Caco-2 (cell line): ENCODE data around the gene CTAG1A. TPM values are rescaled to one million over a fixed set of nuclear protein-coding genes. Genes with fewer than 3 reads are reported as not detected.

ENCODE experiments used
- BruUV-seq: library from RNA; stranded (reverse); fragments of 400-500 nt; replicated peaks from 2 replicates; lab custom pipeline; 2021; lab: Mats Ljungman, UMichigan
- CTCF ChIA-PET: fragments of 300-600 bp; sonication (Branson Sonifier 250); formaldehyde crosslinking; loops from one replicate; lab custom pipeline; 2022; ENCODE audit warnings: antibody characterized with exemption; lab: Charles Lee
- POLR2A ChIA-PET: fragments of 300-600 bp; sonication (Branson Sonifier 250); formaldehyde crosslinking; loops from one replicate; lab custom pipeline; 2022; ENCODE audit warnings: antibody characterized with exemption; lab: Charles Lee
- DNase-seq, 2 experiments: peaks; one replicate each; pipeline versions ENCODE4 v3.0.0 to v3.0.0-alpha.2; 2020 to 2022
- H3K27me3 ChIP-seq: replicated peaks from 2 replicates; pipeline ENCODE4 v1.6.0; 2011; ENCODE audit warnings: low read length; ENCODE audit not compliant: control insufficient read depth, insufficient read depth
- H3K36me3 ChIP-seq: 2 replicates; pipeline ENCODE4 v1.5.1; 2011; ENCODE audit warnings: low read length; ENCODE audit not compliant: control insufficient read depth, insufficient read depth
- H3K4me1 ChIP-seq: fragments of 250-450 bp; sonication (Bioruptor Pico); 2 replicates; pipeline ENCODE4 v1.5.1; 2020; ENCODE audit warnings: mild to moderate bottlenecking
- H3K4me3 ChIP-seq: 2 replicates; pipeline ENCODE4 v1.5.1; 2011; ENCODE audit warnings: low read depth, mild to moderate bottlenecking, control low read depth, low read length
- H3K9me3 ChIP-seq: fragments of 250-450 bp; sonication (Bioruptor Pico); 2 replicates; pipeline ENCODE4 v1.5.1; 2020; ENCODE audit warnings: mild to moderate bottlenecking, moderate library complexity
- H3K27ac Mint-ChIP-seq: one replicate; pipeline ENCODE4 v1.8.0; 2022; ENCODE audit warnings: mixed read lengths; ENCODE audit not compliant: unreplicated experiment
- H3K27me3 Mint-ChIP-seq: one replicate; pipeline ENCODE4 v1.8.0; 2022; ENCODE audit warnings: mixed read lengths; ENCODE audit not compliant: insufficient read depth, unreplicated experiment
- H3K36me3 Mint-ChIP-seq: one replicate; pipeline ENCODE4 v1.8.0; 2022; ENCODE audit warnings: mild to moderate bottlenecking, mixed read lengths; ENCODE audit not compliant: insufficient read depth, unreplicated experiment
- H3K4me1 Mint-ChIP-seq: one replicate; pipeline ENCODE4 v1.8.0; 2022; ENCODE audit warnings: low read depth, mixed read lengths; ENCODE audit not compliant: unreplicated experiment
- H3K4me3 Mint-ChIP-seq: one replicate; pipeline ENCODE4 v1.8.0; 2022; ENCODE audit warnings: mild to moderate bottlenecking, moderate library complexity, mixed read lengths; ENCODE audit not compliant: unreplicated experiment
- H3K9me3 Mint-ChIP-seq: one replicate; pipeline ENCODE4 v1.8.0; 2022; ENCODE audit warnings: mixed read lengths; ENCODE audit not compliant: unreplicated experiment
- CTCF ChIP-seq, 2 experiments: fragments of 200-600 bp in 1 of 2; IDR thresholded peaks; 1 replicate in 1 of 2; 2 replicates in 1 of 2; pipeline versions ENCODE4 v1.5.1 to v1.8.0; 2011 to 2022; ENCODE audit warnings: antibody characterized with exemption in 1 of 2, control low read depth in 1 of 2, inconsistent platforms in 1 of 2, low read depth in 1 of 2, low read length in 1 of 2, mild to moderate bottlenecking in 1 of 2, moderate library complexity in 1 of 2; ENCODE audit not compliant: insufficient read depth in 1 of 2, severe bottlenecking in 1 of 2, unreplicated experiment in 1 of 2
- intact Hi-C: fragments of 100-400 bp; cut with micrococcal nuclease; formaldehyde crosslinking; loops from one replicate; pipeline ENCODE4 v1.10.0; 2022; ENCODE audit not compliant: unreplicated experiment
- total RNA-seq: library from RNA; stranded (reverse); gene quantifications from 2 replicates; pipeline ENCODE4 v1.2.3, GENCODE V29; 2022

Gene CTAG1A
- total RNA-seq, 1 experiment from 2014 or later = not detected

GRCh38 chrX:154542723-154543424, 42.1 kb upstream of the CTAG1A start:
- H3K4me3 ChIP-seq = no peak overlapping the region
- POLR2A ChIA-PET = no interaction called here

GRCh38 chrX:154545673-154546274, 39.2 kb upstream of the CTAG1A start:
- Mint-ChIP-seq H3K4me3 (peak overlapping the region; percentile 99), H3K27me3 (no peaks in the 10 kb centered on the region), H3K9me3 (no peaks in the 10 kb centered on the region), H3K27ac (no peak overlapping the region), H3K36me3 (peaks cover 30% of the 10 kb centered on the region), H3K4me1 (peaks cover 10% of the 10 kb centered on the region)
- POLR2A ChIA-PET = no interaction called here
- no peak for TF ChIP-seq CTCF (IDR thresholded peaks at IDR 0.05; ENCODE audit: insufficient read depth in 1 of 2, low read depth in 1 of 2, low read length in 1 of 2, severe bottlenecking in 1 of 2, unreplicated experiment in 1 of 2)
- Histone ChIP-seq H3K4me3 (peak overlapping the region; percentile 76), H3K9me3 (no peaks in the 10 kb centered on the region), H3K27me3 (no peaks in the 10 kb centered on the region), H3K36me3 (no peaks in the 10 kb centered on the region), H3K4me1 (peaks cover 15% of the 10 kb centered on the region)
- BruUV-seq = no TSS peak
- DNase-seq = no peak
- intact Hi-C loops = no loop called here
- CTCF ChIA-PET = no interaction called here

More at GRCh38 chrX:154542723-154543424, 42.1 kb upstream of the CTAG1A start:
- Mint-ChIP-seq H3K36me3 (peaks cover 21% of the 10 kb centered on the region), H3K4me1 (no peaks in the 10 kb centered on the region), H3K9me3 (no peaks in the 10 kb centered on the region), H3K4me3 (no peak overlapping the region), H3K27me3 (no peaks in the 10 kb centered on the region), H3K27ac (no peak overlapping the region)
- intact Hi-C loops = no loop called here
- no peak for DNase-seq
- Histone ChIP-seq H3K9me3 (no peaks in the 10 kb centered on the region), H3K4me1 (peaks cover 18% of the 10 kb centered on the region), H3K36me3 (no peaks in the 10 kb centered on the region), H3K27me3 (no peaks in the 10 kb centered on the region)
- BruUV-seq = no TSS peak
- CTCF ChIA-PET = no interaction called here
- no peak for TF ChIP-seq CTCF (IDR thresholded peaks at IDR 0.05; ENCODE audit: insufficient read depth in 1 of 2, low read depth in 1 of 2, low read length in 1 of 2, severe bottlenecking in 1 of 2, unreplicated experiment in 1 of 2)

GRCh38 chrX:154546354-154547244, 38.3 kb upstream of the CTAG1A start, which contains the start of gene G6PD:
G6PD (minus strand) TSS chrX:154546846; CDS start chrX:154546155, 691 bp downstream.
- Mint-ChIP-seq H3K27ac (peak within 1 kb of the TSS; percentile 95), H3K4me1 (peaks cover 10% of the 10 kb centered on the region), H3K27me3 (no peaks in the 10 kb centered on the region), H3K4me3 (peak within 1 kb of the TSS; percentile 99), H3K9me3 (no peaks in the 10 kb centered on the region), H3K36me3 (peaks cover 28% of the 10 kb centered on the region)
- intact Hi-C loops = loop anchor here (1.0 kb wide), 1 partner anchor 30 kb away; the partner anchor contains the start of gene FAM3A
- TF ChIP-seq CTCF (IDR thresholded peaks at IDR 0.05; ENCODE audit: insufficient read depth in 1 of 2, low read depth in 1 of 2, low read length in 1 of 2, severe bottlenecking in 1 of 2, unreplicated experiment in 1 of 2) = no peak
- TSS peak; percentile 49 for BruUV-seq
- POLR2A ChIA-PET = interaction anchor here (1.2 kb wide), 1 partner anchor 56 kb away, joined by 6 read pairs; the partner anchor contains the start of gene SLC10A3
- Histone ChIP-seq H3K27me3 (no peaks in the 10 kb centered on the region), H3K36me3 (no peaks in the 10 kb centered on the region), H3K4me1 (peaks cover 8% of the 10 kb centered on the region), H3K9me3 (no peaks in the 10 kb centered on the region), H3K4me3 (peak within 1 kb of the TSS; percentile 76)
- CTCF ChIA-PET = interaction anchor here (0.5 kb wide), 1 partner anchor 177 kb away, joined by 3 read pairs; no protein-coding TSS in a partner anchor
- peak; percentile 71 to 86 for DNase-seq
